Activated B cell treated with CpG ODN at 0.5 μM for 24 hours (primary cell): Measurements from ENCODE around the gene AGPS. TPM values are rescaled to one million over a fixed set of nuclear protein-coding genes. Genes with fewer than 3 reads are reported as not detected.
"Not testable (repeated sequence)": the region's sequence is repeated elsewhere in the genome, so short reads cannot be mapped to it uniquely, and the experiment has no call there.

Experiments
- ATAC-seq: fragments of 200-7000 bp; cut with Tn5 transposase; one replicate; pipeline ENCODE4 v1.10.0; 2021; ENCODE audit warnings: low read depth, mild to moderate bottlenecking, moderate library complexity
- CTCF ChIA-PET: fragments of 350-600 bp; sonication (Branson Sonifier 250); formaldehyde crosslinking; loops from one replicate; lab custom pipeline; 2021; ENCODE audit warnings: antibody characterized with exemption; lab: Charles Lee
- POLR2A ChIA-PET: fragments of 350-600 bp; sonication (Branson Sonifier 250); formaldehyde crosslinking; loops from one replicate; lab custom pipeline; 2021; ENCODE audit warnings: antibody characterized with exemption; lab: Charles Lee
- DNase-seq: peaks from one replicate; pipeline ENCODE4 v3.0.0; 2022
- H3K27ac Mint-ChIP-seq: one replicate; pipeline ENCODE4 v1.8.0; 2020; ENCODE audit warnings: mixed read lengths
- H3K27me3 Mint-ChIP-seq: one replicate; pipeline ENCODE4 v1.8.0; 2021; ENCODE audit warnings: mixed read lengths
- H3K36me3 Mint-ChIP-seq: one replicate; pipeline ENCODE4 v1.8.0; 2021; ENCODE audit warnings: low read depth, mixed read lengths
- H3K4me1 Mint-ChIP-seq: one replicate; pipeline ENCODE4 v1.8.0; 2021; ENCODE audit warnings: mixed read lengths
- H3K4me3 Mint-ChIP-seq: one replicate; pipeline ENCODE4 v1.8.0; 2020; ENCODE audit warnings: mild to moderate bottlenecking, mixed read lengths
- H3K9me3 Mint-ChIP-seq: one replicate; pipeline ENCODE4 v1.8.0; 2020; ENCODE audit warnings: mixed read lengths
- intact Hi-C: fragments of 100-400 bp; cut with micrococcal nuclease; formaldehyde crosslinking; loops from one replicate; pipeline ENCODE4 v1.15.1; 2024
- total RNA-seq: library from RNA; stranded (reverse); gene quantifications from 2 replicates; pipeline ENCODE4 v1.2.3, GENCODE V29; 2022
- TF ChIP-seq, protein P1 (sequence below): fragments of 200-600 bp; IDR thresholded peaks from one replicate; pipeline ENCODE4 v1.8.0; 2022; ENCODE audit warnings: antibody characterized with exemption, mild to moderate bottlenecking

The AGPS gene
- total RNA-seq, 1 donor from 2014 or later, result 29.9 TPM

DNA sequence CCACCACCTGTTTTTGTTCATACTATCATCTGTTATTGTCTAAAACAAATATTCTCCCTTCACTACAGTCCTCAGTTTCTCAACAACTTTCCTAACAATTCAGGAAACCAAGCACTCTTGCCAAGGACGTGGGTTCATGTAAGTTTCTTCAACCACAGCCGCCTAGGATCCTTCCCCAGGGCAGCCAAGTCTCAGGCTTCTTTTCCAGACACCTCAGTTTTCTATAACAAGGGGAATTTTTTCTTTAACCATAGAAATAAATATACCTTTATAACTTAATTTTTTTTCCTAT lies 39.4 kb upstream of the AGPS start:
- intact Hi-C loops, result no loop called here
- TF ChIP-seq, protein P1, sequence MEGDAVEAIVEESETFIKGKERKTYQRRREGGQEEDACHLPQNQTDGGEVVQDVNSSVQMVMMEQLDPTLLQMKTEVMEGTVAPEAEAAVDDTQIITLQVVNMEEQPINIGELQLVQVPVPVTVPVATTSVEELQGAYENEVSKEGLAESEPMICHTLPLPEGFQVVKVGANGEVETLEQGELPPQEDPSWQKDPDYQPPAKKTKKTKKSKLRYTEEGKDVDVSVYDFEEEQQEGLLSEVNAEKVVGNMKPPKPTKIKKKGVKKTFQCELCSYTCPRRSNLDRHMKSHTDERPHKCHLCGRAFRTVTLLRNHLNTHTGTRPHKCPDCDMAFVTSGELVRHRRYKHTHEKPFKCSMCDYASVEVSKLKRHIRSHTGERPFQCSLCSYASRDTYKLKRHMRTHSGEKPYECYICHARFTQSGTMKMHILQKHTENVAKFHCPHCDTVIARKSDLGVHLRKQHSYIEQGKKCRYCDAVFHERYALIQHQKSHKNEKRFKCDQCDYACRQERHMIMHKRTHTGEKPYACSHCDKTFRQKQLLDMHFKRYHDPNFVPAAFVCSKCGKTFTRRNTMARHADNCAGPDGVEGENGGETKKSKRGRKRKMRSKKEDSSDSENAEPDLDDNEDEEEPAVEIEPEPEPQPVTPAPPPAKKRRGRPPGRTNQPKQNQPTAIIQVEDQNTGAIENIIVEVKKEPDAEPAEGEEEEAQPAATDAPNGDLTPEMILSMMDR, result no peak
- DNase-seq (no peak), ATAC-seq (no peak)
- POLR2A ChIA-PET, result no interaction called here
- Mint-ChIP-seq H3K36me3 (no peaks in the 10 kb centered on the region), H3K27ac (no peak overlapping the region), H3K9me3 (no peaks in the 10 kb centered on the region), H3K4me1 (peaks cover 15% of the 10 kb centered on the region), H3K27me3 (no peaks in the 10 kb centered on the region), H3K4me3 (no peak overlapping the region)
- CTCF ChIA-PET, result no interaction called here

DNA sequence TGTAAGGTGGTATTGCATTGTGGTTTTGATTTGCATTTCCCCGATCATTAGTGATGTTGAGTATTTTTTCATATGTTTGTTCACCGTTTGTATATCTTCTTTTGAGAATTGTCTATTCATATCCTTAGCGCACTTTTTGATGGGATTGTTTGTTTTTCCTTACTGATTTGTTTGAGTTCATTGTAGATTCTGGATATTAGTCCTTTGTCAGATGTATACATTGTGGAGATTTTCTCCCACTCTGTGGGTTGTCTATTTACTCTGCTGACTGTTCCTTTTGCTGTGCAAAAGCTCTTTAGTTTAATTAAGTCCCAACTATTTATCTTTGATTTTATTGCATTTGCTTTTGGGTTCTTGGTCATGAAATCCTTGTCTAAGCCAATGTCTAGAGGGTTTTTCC lies 38.0 kb upstream of the AGPS start:
- intact Hi-C loops, result not testable (repeated sequence)

DNA sequence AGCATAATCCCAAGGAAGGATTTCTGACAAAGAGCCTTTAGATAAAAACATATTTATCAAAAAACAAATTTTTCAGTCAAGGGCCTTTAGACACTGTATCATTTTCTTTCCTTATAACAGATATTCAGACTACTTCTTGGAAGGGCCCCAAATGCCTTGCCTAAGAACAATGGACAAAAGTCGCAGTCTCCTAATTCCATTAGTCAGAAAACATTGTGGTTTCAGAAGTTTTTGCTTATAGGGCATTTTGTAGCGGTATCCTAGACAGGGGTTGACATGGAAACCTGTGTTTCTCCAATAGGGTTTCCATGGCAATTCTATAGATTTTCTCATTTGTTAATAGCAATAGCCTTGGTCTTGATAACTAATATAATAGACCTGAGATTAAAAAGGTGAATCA lies 36.7 kb upstream of the AGPS start:
- ChIA-PET POLR2A (no interaction called here), CTCF (no interaction called here)
- DNase-seq (no peak), ATAC-seq (no peak)
- Mint-ChIP-seq H3K4me1 (peaks cover 15% of the 10 kb centered on the region), H3K27ac (no peak overlapping the region), H3K4me3 (no peak overlapping the region), H3K27me3 (no peaks in the 10 kb centered on the region), H3K9me3 (no peaks in the 10 kb centered on the region), H3K36me3 (no peaks in the 10 kb centered on the region)
- TF ChIP-seq, protein P1, result no peak
- intact Hi-C loops, result no loop called here

More for the DNA sequence above, 38.0 kb upstream of the AGPS start:
- CTCF ChIA-PET, DNase-seq, ATAC-seq, H3K27me3 Mint-ChIP-seq, H3K36me3 Mint-ChIP-seq, H3K4me3 Mint-ChIP-seq, H3K27ac Mint-ChIP-seq, POLR2A ChIA-PET, H3K9me3 Mint-ChIP-seq: not testable (repeated sequence)
- peaks cover 15% of the 10 kb centered on the region for H3K4me1 Mint-ChIP-seq

DNA sequence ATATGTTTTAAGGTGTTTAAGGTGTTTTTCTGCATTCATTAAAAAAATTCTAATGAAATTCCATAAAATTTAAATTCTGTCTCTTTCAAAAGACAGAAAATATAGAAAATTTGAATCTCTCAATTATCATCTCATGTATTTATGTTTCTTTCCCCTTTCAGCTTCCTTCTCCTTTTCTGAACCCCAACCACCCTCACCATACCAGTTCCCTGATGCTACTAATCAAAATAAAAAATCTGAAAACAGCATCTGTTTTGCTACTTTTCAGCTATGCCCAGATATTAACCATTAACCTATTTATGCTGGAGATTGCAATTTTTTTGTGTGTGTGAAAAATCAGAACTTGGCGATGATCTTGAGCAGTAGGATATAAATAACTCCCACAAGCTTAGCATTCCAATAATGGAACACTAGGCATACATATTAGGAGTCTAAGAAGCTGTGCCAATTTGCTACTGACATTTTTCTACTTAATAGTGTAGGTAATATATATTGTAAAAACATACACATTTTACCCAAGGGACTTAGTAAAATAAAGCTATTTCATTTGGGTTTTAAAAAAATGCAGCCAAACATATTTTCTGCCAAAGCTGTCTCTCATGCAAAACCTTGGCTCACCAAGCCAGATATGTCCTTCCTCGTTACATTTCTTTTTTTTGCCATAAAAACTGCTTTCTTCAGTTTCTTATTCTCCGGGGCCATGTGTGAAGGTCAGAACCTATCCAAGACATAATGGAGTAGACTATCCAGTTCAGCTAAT lies 32.6 kb upstream of the AGPS start:
- intact Hi-C loops, result no loop called here
- ChIA-PET POLR2A (interaction anchor here (0.7 kb wide), 1 partner anchor 95 kb away, joined by 6 read pairs; no protein-coding TSS in a partner anchor), CTCF (interaction anchor here (1.1 kb wide), 1 partner anchor 25 kb away, joined by 3 read pairs; no protein-coding TSS in a partner anchor)
- no peaks in the 10 kb centered on the region for H3K4me1 Mint-ChIP-seq
- H3K27ac Mint-ChIP-seq, result no peak overlapping the region
- TF ChIP-seq, protein P1, result no peak
- no peaks in the 10 kb centered on the region for H3K36me3 Mint-ChIP-seq
- H3K4me3 Mint-ChIP-seq, result no peak overlapping the region
- ATAC-seq, result no peak
- no peaks in the 10 kb centered on the region for H3K27me3 Mint-ChIP-seq
- no peaks in the 10 kb centered on the region for H3K9me3 Mint-ChIP-seq
- no peak for DNase-seq

GRCh38 chr2:177362499-177362898 lies 30.1 kb upstream of the AGPS start:
- Mint-ChIP-seq H3K27me3 (no peaks in the 10 kb centered on the region), H3K9me3 (no peaks in the 10 kb centered on the region), H3K4me3 (no peak overlapping the region), H3K36me3 (no peaks in the 10 kb centered on the region), H3K27ac (no peak overlapping the region), H3K4me1 (no peaks in the 10 kb centered on the region)
- TF ChIP-seq, protein P1, result no peak
- ChIA-PET POLR2A (no interaction called here), CTCF (no interaction called here)
- intact Hi-C loops, result no loop called here
- DNase-seq, result no peak
- ATAC-seq, result no peak
